HCT116 (cell line): Measurements from ENCODE around the gene PGBD5. TPM values are rescaled to one million over a fixed set of nuclear protein-coding genes. Genes with fewer than 3 reads are reported as not detected.

Experiments
- ATAC-seq: fragments of 200-7000 bp; cut with Tn5 transposase; 2 replicates; pipeline ENCODE4 v1.9.1; 2020; ENCODE audit warnings: mild to moderate bottlenecking, moderate library complexity
- BruUV-seq: library from RNA; stranded (reverse); fragments of 400-500 nt; replicated peaks from 2 replicates; lab custom pipeline; 2021; lab: Mats Ljungman, UMichigan
- CTCF ChIA-PET: fragments of 300-600 bp; sonication (Branson Sonifier 250); formaldehyde crosslinking; loops from one replicate; lab custom pipeline; 2021; ENCODE audit warnings: antibody characterized with exemption; lab: Charles Lee
- POLR2A ChIA-PET: fragments of 300-600, 350-600 bp; sonication (Branson Sonifier 250); formaldehyde crosslinking; loops from one replicate; lab custom pipeline; 2021; ENCODE audit warnings: antibody characterized with exemption; lab: Charles Lee
- RAD21 ChIA-PET, 2 experiments: fragments of 300-600 bp; sonication (Branson Sonifier 250); formaldehyde crosslinking; loops; one replicate each; lab custom pipeline; 2023; ENCODE audit warnings: low total read pairs in 2 of 2; ENCODE audit not compliant: uncharacterized antibody in 2 of 2, unreplicated experiment in 2 of 2, low non-redundant PET in 1 of 2; lab: Charles Lee
- DNase-seq: peaks from one replicate; pipeline ENCODE4 v3.0.0-alpha.2; 2010; ENCODE audit warnings: low read depth, low spot score
- H2AFZ ChIP-seq: fragments of 200-600 bp; shearing (Covaris generic), sonication (generic); 2 replicates; pipeline ENCODE4 v1.6.1; 2017; ENCODE audit warnings: low read depth, mixed run types, mixed read lengths, antibody characterized with exemption, low read length; ENCODE audit not compliant: poor library complexity, severe bottlenecking
- H3K27ac ChIP-seq: 2 replicates; pipeline ENCODE4 v1.5.1; 2012; ENCODE audit warnings: low read depth, low read length
- H3K27me3 ChIP-seq: fragments of 200-600 bp; sonication (generic); 2 replicates; pipeline ENCODE4 v1.6.1; 2016; ENCODE audit warnings: mixed run types, low read length, mixed read lengths; ENCODE audit not compliant: insufficient read depth
- H3K36me3 ChIP-seq, 2 experiments: fragments of 200-500 bp in 1 of 2; fragments of 200-600 bp in 1 of 2; sonication (Bioruptor generic) in 1 of 2; sonication (generic) in 1 of 2; 2 replicates each; pipeline versions ENCODE4 v1.5.1 to v1.6.1; 2014 to 2016; ENCODE audit warnings: low read length in 2 of 2, inconsistent platforms in 1 of 2, mixed read lengths in 1 of 2, mixed run types in 1 of 2; ENCODE audit not compliant: insufficient read depth in 2 of 2, control insufficient read depth in 1 of 2
- H3K4me1 ChIP-seq, 2 experiments: fragments of 200-600 bp in 1 of 2; sonication (generic) in 1 of 2; 2 replicates each; pipeline versions ENCODE4 v1.5.1 to v1.6.1; 2012 to 2017; ENCODE audit warnings: low read length in 2 of 2, inconsistent platforms in 1 of 2, mild to moderate bottlenecking in 1 of 2, mixed read lengths in 1 of 2, mixed run types in 1 of 2, moderate library complexity in 1 of 2; ENCODE audit not compliant: insufficient read depth in 2 of 2, control insufficient read depth in 1 of 2
- H3K4me2 ChIP-seq: fragments of 200-600 bp; sonication (generic); 2 replicates; pipeline ENCODE4 v1.6.1; 2017; ENCODE audit warnings: mixed run types, low read length, mixed read lengths
- H3K4me3 ChIP-seq, 2 experiments: fragments of 200-600 bp in 1 of 2; sonication (generic) in 1 of 2; replicated peaks in 1 of 2; 2 replicates each; pipeline ENCODE4 v1.5.1; 2011 to 2016; ENCODE audit warnings: low read length in 2 of 2, control low read depth in 1 of 2, low read depth in 1 of 2, mild to moderate bottlenecking in 1 of 2, mixed read lengths in 1 of 2, mixed run types in 1 of 2
- H3K79me2 ChIP-seq: fragments of 200-600 bp; sonication (generic); 2 replicates; pipeline ENCODE4 v1.6.1; 2017; ENCODE audit warnings: mild to moderate bottlenecking, mixed run types, low read length, moderate library complexity, mixed read lengths; ENCODE audit not compliant: insufficient read depth
- H3K9ac ChIP-seq: fragments of 200-600 bp; sonication (generic); 2 replicates; pipeline ENCODE4 v1.6.1; 2016; ENCODE audit warnings: low read length, mixed read lengths
- H3K9me2 ChIP-seq: fragments of 200-600 bp; sonication (generic), shearing (Covaris generic); 2 replicates; pipeline ENCODE4 v1.6.1; 2017; ENCODE audit warnings: mixed run types, mild to moderate bottlenecking, moderate library complexity; ENCODE audit not compliant: insufficient read depth
- H3K9me3 ChIP-seq, 2 experiments: fragments of 200-500 bp in 1 of 2; fragments of 200-600 bp in 1 of 2; sonication (Bioruptor generic) in 1 of 2; sonication (generic) in 1 of 2; 2 replicates each; pipeline ENCODE4 v1.6.1; 2014 to 2017; ENCODE audit warnings: low read length in 2 of 2, mixed read lengths in 2 of 2, inconsistent platforms in 1 of 2, low read depth in 1 of 2, mild to moderate bottlenecking in 1 of 2, mixed run types in 1 of 2, moderate library complexity in 1 of 2; ENCODE audit not compliant: control insufficient read depth in 1 of 2, insufficient read depth in 1 of 2
- H4K20me1 ChIP-seq: fragments of 200-600 bp; sonication (generic), shearing (Covaris generic); 2 replicates; pipeline ENCODE4 v1.6.1; 2017; ENCODE audit warnings: mixed run types, mild to moderate bottlenecking, moderate library complexity; ENCODE audit not compliant: insufficient read depth
- EGR1 ChIP-seq: IDR thresholded peaks from 2 replicates; pipeline ENCODE4 v1.6.1; 2012; ENCODE audit warnings: low read depth
- ELF1 ChIP-seq: IDR thresholded peaks from 2 replicates; pipeline ENCODE4 v1.6.1; 2012; ENCODE audit warnings: low read depth, borderline replicate concordance
- EZH2 ChIP-seq: fragments of 200-600 bp; sonication (generic); IDR thresholded peaks from 2 replicates; pipeline ENCODE4 v1.6.1; 2017; ENCODE audit warnings: antibody characterized with exemption, mixed run types
- EZH2phosphoT487 ChIP-seq: fragments of 200-600 bp; IDR thresholded peaks from 2 replicates; pipeline ENCODE4 v1.6.1; 2018; ENCODE audit warnings: antibody characterized with exemption, borderline replicate concordance
- JUND ChIP-seq: IDR thresholded peaks from 2 replicates; pipeline ENCODE4 v1.6.1; 2012
- POLR2AphosphoS5 ChIP-seq: IDR thresholded peaks from 2 replicates; pipeline ENCODE4 v1.6.1; 2011; ENCODE audit warnings: mild to moderate bottlenecking, low read depth, low read length, moderate library complexity
- RAD21 ChIP-seq: IDR thresholded peaks from 2 replicates; pipeline ENCODE4 v1.6.1; 2012; ENCODE audit warnings: low read depth, mild to moderate bottlenecking
- SIN3A ChIP-seq: IDR thresholded peaks from 2 replicates; pipeline ENCODE4 v1.6.1; 2012; ENCODE audit warnings: low read depth
- SP1 ChIP-seq: IDR thresholded peaks from 2 replicates; pipeline ENCODE4 v1.6.1; 2012; ENCODE audit warnings: low read depth
- SRF ChIP-seq: IDR thresholded peaks from 2 replicates; pipeline ENCODE4 v1.6.1; 2012; ENCODE audit warnings: low read depth
- TCF7L2 ChIP-seq: IDR thresholded peaks from 2 replicates; pipeline ENCODE4 v1.7.0; 2011; ENCODE audit warnings: borderline replicate concordance, inconsistent platforms; ENCODE audit not compliant: insufficient read depth, insufficient read length; ENCODE audit errors: extremely low read depth
- ZNF274 ChIP-seq: fragments of 200-500 bp; sonication (Bioruptor generic); IDR thresholded peaks from 2 replicates; pipeline ENCODE4 v1.6.1; 2014; ENCODE audit warnings: mild to moderate bottlenecking, low read depth, low read length, inconsistent platforms
- intact Hi-C: fragments of 100-400 bp; cut with micrococcal nuclease; formaldehyde crosslinking; loops from 2 replicates; pipeline ENCODE4 v1.10.0; 2022
- total RNA-seq: library from RNA; stranded (reverse); gene quantifications from one replicate; pipeline ENCODE4 v1.2.1, GENCODE V29; 2021; ENCODE audit not compliant: unreplicated experiment
- TF ChIP-seq, protein P1 (sequence below): IDR thresholded peaks from 2 replicates; pipeline ENCODE4 v1.6.1; 2012; ENCODE audit warnings: low read depth
- TF ChIP-seq, protein P2 (sequence below): IDR thresholded peaks from 2 replicates; pipeline ENCODE4 v1.6.1; 2012

PGBD5 gene
- total RNA-seq, 1 experiment from 2014 or later, result 0.27 TPM

- POLR2A ChIA-PET, result no interaction called here
- no peaks in the 10 kb centered on the region for H3K4me1 ChIP-seq
- RAD21 ChIA-PET, result no interaction called here
These were observed 130.8 kb downstream of the PGBD5 start for GRCh38 chr1:230295367-230295766.

DNA sequence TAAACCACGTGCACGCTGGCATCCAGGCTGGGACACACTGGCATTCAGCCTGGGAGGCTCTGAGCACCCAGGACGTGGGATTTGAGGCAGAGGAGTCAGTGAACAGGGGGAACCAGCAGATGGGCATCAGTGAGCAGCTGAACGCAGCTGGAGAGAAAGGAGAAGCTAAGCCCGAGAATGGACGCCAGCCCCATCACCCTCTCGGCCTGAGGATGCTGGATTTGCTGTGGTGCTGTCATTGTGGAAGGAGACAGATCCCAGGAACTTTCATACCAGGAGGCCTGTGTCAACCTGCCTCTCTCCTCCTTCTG is 132.8 kb downstream of the PGBD5 start:
- CTCF ChIA-PET, result no interaction called here

More at GRCh38 chr1:230295367-230295766, 130.8 kb downstream of the PGBD5 start:
- Histone ChIP-seq H3K36me3 (no peaks in the 10 kb centered on the region), H3K79me2 (no peaks in the 10 kb centered on the region), H3K4me2 (no peak overlapping the region), H3K27me3 (peaks cover 11% of the 10 kb centered on the region; the same call in 1 of the 2 replicates), H4K20me1 (no peaks in the 10 kb centered on the region), H3K9me3 (no peaks in the 10 kb centered on the region), H3K4me3 (no peak overlapping the region), H3K9me2 (no peaks in the 10 kb centered on the region), H2AFZ (no peak overlapping the region), H3K27ac (no peak overlapping the region), H3K9ac (no peak overlapping the region)
- TF ChIP-seq EZH2 (no peak), SP1 (no peak), JUND (no peak), ZNF274 (no peak), TCF7L2 (no peak), SRF (no peak), SIN3A (no peak), EZH2phosphoT487 (no peak)
- ATAC-seq (no peak), DNase-seq (no peak)
- intact Hi-C loops, result no loop called here
- BruUV-seq, result no TSS peak
- CTCF ChIA-PET, result no interaction called here

More for the DNA sequence above, 132.8 kb downstream of the PGBD5 start:
- Histone ChIP-seq H3K9me2 (no peaks in the 10 kb centered on the region), H3K4me1 (no peaks in the 10 kb centered on the region), H4K20me1 (no peaks in the 10 kb centered on the region), H3K4me2 (no peak overlapping the region), H3K9ac (no peak overlapping the region), H3K36me3 (no peaks in the 10 kb centered on the region), H3K79me2 (no peaks in the 10 kb centered on the region), H2AFZ (no peak overlapping the region), H3K27ac (no peak overlapping the region), H3K27me3 (peaks cover 11% of the 10 kb centered on the region; the same call in 1 of the 2 replicates), H3K4me3 (no peak overlapping the region), H3K9me3 (no peaks in the 10 kb centered on the region)
- TF ChIP-seq ZNF274, result no peak
- TF ChIP-seq, protein P1, sequence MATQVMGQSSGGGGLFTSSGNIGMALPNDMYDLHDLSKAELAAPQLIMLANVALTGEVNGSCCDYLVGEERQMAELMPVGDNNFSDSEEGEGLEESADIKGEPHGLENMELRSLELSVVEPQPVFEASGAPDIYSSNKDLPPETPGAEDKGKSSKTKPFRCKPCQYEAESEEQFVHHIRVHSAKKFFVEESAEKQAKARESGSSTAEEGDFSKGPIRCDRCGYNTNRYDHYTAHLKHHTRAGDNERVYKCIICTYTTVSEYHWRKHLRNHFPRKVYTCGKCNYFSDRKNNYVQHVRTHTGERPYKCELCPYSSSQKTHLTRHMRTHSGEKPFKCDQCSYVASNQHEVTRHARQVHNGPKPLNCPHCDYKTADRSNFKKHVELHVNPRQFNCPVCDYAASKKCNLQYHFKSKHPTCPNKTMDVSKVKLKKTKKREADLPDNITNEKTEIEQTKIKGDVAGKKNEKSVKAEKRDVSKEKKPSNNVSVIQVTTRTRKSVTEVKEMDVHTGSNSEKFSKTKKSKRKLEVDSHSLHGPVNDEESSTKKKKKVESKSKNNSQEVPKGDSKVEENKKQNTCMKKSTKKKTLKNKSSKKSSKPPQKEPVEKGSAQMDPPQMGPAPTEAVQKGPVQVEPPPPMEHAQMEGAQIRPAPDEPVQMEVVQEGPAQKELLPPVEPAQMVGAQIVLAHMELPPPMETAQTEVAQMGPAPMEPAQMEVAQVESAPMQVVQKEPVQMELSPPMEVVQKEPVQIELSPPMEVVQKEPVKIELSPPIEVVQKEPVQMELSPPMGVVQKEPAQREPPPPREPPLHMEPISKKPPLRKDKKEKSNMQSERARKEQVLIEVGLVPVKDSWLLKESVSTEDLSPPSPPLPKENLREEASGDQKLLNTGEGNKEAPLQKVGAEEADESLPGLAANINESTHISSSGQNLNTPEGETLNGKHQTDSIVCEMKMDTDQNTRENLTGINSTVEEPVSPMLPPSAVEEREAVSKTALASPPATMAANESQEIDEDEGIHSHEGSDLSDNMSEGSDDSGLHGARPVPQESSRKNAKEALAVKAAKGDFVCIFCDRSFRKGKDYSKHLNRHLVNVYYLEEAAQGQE, result no peak
- no peak for TF ChIP-seq SIN3A
- no peak for TF ChIP-seq EGR1
- no peak for TF ChIP-seq SRF
- TF ChIP-seq SP1, result no peak
- TF ChIP-seq, protein P2, sequence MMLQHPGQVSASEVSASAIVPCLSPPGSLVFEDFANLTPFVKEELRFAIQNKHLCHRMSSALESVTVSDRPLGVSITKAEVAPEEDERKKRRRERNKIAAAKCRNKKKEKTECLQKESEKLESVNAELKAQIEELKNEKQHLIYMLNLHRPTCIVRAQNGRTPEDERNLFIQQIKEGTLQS, result no peak
- TF ChIP-seq POLR2AphosphoS5, result no peak
- TF ChIP-seq ELF1, result no peak
- no peak for TF ChIP-seq RAD21
- no TSS peak for BruUV-seq
- ChIA-PET RAD21 (no interaction called here), POLR2A (no interaction called here)
- DNase-seq, result no peak
- ATAC-seq, result no peak
- intact Hi-C loops, result no loop called here
